H54 (cell line): Measurements from ENCODE around the gene SORCS2.

Experiments used
- DNase-seq: peaks from one replicate; pipeline ENCODE4 v3.0.0; 2011; ENCODE audit warnings: low spot score, mixed read lengths; ENCODE audit not compliant: insufficient read length
- FAIRE-seq: peaks from 3 replicates; lab custom pipeline; 2011; peaks lifted over from hg19 to GRCh38; lab: Jason Lieb, UNC
- POLR2A ChIP-seq: IDR thresholded peaks from 2 replicates; pipeline ENCODE4 v1.6.1; 2011; ENCODE audit warnings: low read depth, mild to moderate bottlenecking, low read length

The SORCS2 gene

DNA sequence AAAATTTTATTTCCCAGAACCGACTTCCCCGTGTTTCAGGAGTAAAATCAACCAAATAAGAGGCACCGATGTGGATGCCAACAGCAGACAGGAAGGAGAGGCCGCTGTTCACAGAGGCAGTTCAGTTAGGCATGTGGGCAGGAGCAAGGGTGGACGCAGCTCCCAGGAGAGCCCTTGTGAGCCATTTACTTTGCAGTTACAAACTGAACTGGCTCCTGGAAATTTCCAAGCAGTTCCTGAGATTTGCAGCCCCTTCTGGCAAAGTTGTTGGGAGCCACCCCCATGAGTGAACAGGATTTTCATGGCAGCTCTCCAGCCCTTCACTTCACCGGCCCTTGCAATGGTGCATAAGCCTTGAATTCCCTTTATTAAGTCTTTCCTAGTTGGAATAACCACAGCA is 558.2 kb downstream of the SORCS2 start:
- no peak for DNase-seq
- no peak for TF ChIP-seq POLR2A
- no peak for FAIRE-seq

DNA sequence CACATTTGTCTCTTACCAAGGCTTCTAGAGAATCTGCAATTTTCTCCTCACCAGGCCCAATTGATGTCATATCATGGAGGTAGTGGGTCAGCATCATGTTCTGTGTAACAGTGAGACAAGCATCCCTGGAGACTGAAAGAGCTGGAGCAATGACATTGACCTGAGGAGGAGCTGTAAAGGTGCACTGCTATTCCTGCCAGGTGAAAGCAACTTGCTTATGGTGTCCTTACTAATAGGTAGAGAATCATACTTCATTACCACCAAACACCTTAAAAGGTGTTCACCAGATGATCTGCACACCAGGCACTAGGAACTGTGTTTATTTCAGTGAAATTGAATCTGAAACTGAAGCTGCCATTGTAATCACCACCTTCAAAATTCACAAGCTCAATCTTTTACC is 558.6 kb downstream of the SORCS2 start:
- no peak for TF ChIP-seq POLR2A
- DNase-seq (no peak), FAIRE-seq (no peak)

DNA sequence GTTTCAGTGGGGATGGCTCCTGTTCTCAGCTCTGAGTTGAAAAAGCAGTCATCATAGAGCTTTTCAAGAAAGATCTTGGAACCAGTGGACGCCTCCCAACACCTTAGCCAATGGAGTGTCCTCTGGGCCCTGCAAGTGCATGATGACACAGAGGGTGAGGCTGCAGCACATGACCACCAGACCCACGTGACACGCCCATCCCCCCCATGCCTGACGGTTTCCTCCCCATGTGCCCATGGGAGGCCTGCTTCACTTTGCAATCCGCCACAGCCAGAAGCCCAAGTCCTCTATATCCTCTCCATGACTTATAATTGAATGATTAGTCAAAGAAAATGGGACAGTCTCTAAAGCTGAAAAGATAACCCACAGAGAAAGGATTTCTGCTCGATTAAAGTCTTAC is 560.3 kb downstream of the SORCS2 start:
- no peak for TF ChIP-seq POLR2A
- FAIRE-seq (no peak), DNase-seq (no peak)

DNA sequence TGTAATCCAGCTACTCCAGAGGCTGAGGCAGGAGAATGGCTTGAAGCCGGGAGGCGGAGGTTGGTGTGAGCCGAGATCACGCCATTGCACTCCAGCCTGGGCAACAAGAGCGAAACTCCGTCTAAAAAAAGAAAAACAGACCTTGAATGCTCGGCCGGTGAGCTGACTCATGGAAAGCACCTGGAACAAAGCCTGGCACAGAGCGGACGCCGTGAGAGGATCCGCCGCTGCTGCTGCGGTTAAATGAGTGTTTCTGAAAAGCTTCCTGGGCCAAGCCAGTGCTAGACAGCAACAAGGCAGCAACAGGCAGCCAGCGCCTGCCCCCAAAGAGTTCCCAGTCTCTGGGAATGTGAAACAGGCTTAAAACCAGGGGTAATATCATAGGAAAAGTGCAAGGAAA is 560.9 kb downstream of the SORCS2 start:
- FAIRE-seq (no peak), DNase-seq (no peak)
- no peak for TF ChIP-seq POLR2A

DNA sequence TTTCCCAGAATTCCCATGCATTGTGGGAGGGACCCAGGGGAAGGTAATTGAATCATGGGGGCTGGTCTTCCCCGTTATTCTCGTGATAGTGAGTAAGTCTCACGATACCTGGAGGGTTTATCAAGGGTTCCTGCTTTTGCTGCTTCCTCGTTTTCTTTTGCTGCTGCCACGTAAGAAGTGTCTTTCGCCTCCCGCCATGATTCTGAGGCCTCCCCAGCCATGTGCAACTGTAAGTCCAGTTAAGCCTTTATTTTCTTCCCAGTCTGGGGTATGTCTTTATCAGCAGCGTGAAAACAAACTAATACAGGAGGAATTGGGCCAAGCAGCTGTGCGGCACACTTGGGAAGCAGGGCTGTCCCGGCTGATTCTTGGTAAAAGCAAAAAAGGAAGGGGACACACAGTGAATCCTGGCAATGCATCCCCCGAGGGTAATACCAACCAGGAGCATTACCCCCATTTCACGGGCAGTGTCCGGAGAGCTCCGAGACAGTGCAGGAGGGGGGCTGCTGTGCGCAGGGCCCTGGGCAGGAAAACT is 561.7 kb downstream of the SORCS2 start:
- DNase-seq (no peak), FAIRE-seq (no peak)
- TF ChIP-seq POLR2A, result no peak

DNA sequence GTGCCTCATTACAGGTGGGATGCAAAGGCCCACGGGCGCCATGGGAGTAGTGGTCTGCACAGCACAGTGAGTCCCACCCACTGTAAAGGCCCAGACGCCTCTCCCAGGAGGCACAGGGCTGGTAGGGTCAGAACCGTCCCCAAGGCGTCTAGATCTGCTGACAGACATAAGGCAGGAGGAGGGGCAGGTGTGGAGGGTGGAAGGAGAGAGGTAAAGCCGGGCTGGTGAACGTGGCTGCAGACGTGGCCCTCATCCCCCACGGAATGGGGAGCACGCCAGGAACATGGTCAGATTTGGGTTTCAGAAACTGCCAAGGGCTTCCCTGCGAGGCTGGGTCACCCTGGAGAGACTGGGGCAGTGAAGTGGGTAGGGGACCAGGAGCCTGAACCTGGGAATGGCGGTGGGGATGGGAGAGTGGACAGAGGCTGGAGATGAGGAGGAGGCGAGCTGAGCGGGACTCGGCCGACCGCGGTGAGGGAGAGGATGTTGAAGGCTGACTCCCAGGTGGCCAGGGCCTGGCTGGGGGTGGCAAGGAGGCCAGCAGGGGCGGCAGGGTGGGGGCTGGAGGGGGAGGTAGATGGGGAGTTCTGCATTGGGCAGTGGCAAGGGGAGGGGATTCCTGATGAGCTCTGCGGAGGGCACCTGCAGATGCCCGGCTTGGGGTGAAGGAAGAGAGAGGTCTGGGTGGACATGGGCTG is 562.4 kb downstream of the SORCS2 start:
- DNase-seq, result no peak
- no peak for TF ChIP-seq POLR2A
- no peak for FAIRE-seq

DNA sequence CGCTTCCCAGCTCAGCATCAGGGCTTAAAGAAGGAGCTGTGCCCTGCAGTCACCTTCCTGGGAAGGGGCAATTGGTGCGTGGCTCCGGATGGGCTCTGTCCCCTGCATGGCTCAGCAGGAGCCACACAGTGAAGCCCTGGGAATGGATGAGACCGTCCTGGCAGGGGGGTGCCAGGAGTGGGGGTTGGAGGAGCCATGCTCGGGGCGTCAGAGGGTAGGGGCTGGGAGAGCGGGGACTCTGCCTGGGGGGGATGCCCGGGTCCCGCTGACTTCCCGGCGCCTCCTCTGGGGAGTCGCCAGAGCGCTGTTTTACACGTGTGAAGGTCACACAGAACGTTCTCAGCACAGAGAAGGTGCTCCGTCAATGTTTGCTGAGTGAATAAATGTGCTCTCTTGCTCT is 563.2 kb downstream of the SORCS2 start:
- DNase-seq, result no peak
- no peak for FAIRE-seq
- no peak for TF ChIP-seq POLR2A

DNA sequence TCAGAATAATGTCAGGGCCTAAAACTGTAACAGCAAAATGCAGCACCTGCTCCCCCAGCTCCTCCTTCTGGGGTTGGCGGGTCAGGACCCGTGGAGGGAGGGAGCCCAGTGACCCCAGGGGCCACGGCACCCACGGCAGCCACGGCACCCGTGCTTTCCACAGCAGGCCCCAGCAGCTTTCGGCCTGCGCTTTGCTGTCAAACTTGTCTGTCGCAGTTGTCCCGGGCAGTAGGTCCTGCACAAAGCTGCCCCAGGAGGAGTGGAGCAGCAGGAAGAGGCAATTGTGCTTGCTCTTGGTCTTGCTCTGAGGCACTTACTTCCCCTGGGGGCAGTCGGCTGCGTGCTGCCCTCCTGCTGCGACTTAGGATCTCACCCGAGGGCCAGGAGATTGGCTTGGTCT is 563.7 kb downstream of the SORCS2 start:
- FAIRE-seq (no peak), DNase-seq (no peak)
- TF ChIP-seq POLR2A, result no peak

DNA sequence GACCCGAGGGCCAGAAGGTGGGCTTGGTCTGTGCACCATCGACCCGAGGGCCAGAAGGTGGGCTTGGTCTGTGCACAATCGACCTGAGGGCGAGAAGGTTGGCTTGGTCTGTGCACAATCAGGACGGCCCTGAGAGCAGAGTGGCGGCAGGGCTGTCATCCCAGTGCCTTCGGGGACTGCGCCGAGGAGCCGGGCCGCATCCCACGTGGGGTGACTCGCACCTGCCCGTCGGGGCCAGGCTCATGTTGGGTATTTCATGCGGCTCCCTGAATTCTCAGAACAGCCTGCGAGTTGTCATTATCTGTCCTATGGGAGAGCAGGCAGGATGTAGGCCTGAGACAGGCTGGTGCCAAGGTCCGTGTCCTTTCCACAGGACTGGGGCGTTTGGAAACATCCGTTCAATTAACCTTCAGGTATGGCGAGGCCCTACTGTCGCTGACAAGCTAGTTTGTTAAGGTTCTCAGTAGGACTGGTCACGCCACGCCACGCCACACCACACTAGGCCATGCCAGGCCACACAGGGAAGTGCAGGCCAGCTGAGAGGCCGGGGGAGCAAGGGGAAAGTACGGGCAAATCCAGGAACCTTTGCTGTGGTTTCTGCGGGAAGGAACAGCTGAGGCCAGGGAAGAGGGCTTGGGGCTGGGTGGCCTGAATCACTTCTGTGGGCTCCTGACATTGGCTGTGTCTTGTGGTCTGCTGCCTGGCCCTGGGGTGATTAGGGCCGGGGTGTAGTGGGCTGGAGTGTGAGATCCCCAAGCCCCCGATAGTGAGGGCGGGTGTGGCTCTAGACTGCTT is 564.4 kb downstream of the SORCS2 start:
- DNase-seq (no peak), FAIRE-seq (no peak)
- TF ChIP-seq POLR2A, result no peak

DNA sequence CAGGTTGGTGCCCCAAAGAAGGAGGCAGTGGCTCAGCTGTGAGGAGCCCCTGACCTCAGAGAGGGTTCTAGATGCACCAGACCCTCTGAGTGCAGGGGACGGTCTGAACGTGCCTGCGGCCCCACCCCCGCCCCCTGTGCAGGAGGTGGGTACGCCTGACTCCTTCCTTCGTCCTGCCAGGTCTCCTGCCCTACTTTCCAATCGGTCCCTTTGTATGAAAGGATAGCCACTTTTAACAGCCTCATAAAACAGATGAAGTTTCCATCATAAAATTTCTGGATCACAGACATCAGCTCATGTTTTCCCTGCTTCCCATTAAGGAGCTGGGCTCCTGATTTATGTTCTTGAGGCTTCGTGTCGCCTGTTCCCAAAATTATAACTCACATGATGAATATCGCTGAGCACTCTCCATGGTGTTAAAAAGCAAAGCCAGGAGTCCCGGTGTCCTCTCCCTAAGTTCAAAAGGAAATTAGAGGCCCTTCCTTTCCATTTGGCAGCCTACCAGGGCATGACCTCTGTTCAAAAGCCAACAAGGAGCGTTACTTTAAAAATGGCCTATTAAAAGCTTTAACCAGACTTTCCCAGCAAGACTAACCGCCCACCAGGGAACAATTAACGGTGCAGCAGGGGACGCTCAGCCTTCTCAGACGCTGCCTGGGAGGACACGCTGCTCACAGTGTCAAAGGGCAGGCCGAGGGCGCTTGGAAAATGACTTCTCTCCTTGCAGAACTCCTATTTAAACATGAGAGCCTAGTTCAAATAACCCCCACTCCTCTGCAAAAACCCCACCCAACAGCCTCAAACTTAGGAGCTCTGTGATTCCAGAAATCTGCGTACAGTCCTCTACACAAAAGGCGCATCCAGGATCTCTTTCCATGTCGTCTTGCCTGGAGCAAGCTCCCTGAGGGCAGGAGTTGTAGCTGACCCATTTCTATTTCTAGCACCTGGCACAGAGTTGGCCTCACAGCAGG is 565.4 kb downstream of the SORCS2 start:
- DNase-seq, result no peak
- FAIRE-seq, result no peak
- no peak for TF ChIP-seq POLR2A

DNA sequence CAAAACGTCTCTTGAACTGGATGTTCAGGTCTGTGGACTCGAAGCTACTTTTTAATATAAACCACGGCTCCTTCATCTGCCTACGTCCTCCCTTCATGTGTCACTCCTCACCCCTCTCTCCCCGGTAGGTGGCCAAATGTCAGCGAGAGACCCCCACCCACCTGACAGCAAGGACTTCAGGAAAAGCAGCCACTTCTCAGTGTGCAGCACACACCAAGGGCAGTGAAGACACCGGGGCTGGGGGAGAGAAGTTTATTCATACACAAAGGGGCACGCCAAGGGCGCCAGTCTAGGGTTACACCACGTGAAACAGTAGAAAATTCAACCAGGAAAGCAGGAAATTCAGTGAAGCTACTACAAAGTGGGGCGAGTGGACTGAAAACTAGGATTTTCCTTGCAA is 566.1 kb downstream of the SORCS2 start:
- DNase-seq (no peak), FAIRE-seq (no peak)
- no peak for TF ChIP-seq POLR2A

DNA sequence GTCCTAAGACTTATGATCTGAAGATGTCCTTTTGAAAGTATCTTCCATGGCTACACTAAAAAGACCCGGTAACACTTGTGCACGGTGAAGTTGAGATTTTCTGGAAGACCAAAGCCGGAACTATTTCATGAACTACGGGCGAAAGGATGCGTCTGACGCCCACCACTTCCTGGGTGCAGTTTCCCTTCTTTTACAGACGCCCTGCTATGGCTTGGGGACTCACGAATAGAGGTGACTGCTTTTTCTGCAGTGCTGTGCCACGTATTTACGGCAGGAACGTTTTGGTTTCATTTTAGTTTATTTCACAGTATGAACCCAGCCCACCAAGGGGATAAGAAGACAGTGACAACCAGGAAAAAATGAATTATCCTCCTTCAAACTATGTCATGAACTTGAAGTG is 566.9 kb downstream of the SORCS2 start:
- TF ChIP-seq POLR2A, result no peak
- DNase-seq (no peak), FAIRE-seq (no peak)

DNA sequence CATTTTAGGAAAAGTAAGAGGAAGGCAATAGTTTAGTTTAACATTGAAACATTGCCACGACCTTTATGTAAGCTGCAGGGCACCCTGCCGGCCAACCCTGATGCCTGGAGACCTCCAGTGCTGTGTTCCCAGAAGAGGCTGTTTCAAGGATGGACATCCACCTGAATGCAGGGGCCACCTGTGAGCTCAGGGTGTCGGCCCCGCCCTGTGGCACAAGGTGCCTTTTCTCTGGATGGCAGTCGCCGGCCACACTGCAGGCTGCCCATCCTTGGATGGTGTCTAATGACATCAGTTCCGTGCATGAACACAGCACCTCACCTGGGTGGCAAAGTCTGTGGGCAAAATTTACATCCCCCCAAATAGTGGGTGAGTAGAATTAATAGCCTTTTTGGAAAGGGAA is 567.3 kb downstream of the SORCS2 start:
- DNase-seq, result no peak
- no peak for TF ChIP-seq POLR2A

More for the DNA sequence above, 567.3 kb downstream of the SORCS2 start:
- FAIRE-seq, result no peak
